ENCODE results near the gene SCN5A. TPM values are rescaled to one million over a fixed set of nuclear protein-coding genes. Genes with fewer than 3 reads are reported as not detected.

SCN5A gene
- total RNA-seq, 1 donor, result not detected

DNA sequence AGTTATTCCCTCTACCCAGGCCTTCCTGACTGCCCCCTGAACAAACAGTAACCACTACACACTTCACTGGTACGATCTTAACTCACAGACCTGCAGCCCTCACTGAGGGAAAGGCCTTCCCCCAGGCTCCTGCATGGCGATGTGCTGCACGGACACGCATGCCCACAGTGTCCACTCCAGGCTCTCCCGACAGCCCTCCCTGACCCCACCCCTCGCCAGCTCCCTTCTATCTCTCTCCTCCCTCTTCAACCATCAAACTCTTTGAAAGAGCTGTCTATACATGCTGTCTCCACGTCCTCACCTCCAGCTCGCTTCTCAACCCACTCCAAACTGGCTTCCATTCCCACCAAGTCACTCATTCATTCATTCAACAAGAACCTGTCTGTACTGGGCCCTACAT lies 3.9 kb downstream of the SCN5A start:
- no peaks in the 10 kb centered on the region for H3K4me1 ChIP-seq (ENCODE audit: insufficient read depth, low read length)
- no peaks in the 10 kb centered on the region for H4K20me1 ChIP-seq (ENCODE audit: insufficient read depth, low read length)
- H3K36me3 ChIP-seq (ENCODE audit: insufficient read depth, low read length), result no peaks in the 10 kb centered on the region
- no peak overlapping the region for H3K4me3 ChIP-seq (ENCODE audit: insufficient read depth, low read length)
- peaks cover 69% of the 10 kb centered on the region for H3K27me3 ChIP-seq (ENCODE audit: insufficient read depth, low read length)
- no peak for TF ChIP-seq CTCF (IDR thresholded peaks at IDR 0.05; ENCODE audit: extremely low read depth, low read depth, low read length)
- peak; percentile 66 for DNase-seq (ENCODE audit: insufficient read length, low spot score, missing footprints)
- no peaks in the 10 kb centered on the region for H3K79me2 ChIP-seq (ENCODE audit: insufficient read depth, low read length)
- H3K4me2 ChIP-seq (ENCODE audit: insufficient read depth, low read length), result no peak overlapping the region
- no peak overlapping the region for H2AFZ ChIP-seq (ENCODE audit: low read length)
- no peaks in the 10 kb centered on the region for H3K9me3 ChIP-seq (ENCODE audit: low read depth, low read length)
- H3K27ac ChIP-seq (ENCODE audit: low read depth, low read length), result no peak overlapping the region

GRCh38 chr3:38645076-38645475 lies 4.4 kb downstream of the SCN5A start:
- Histone ChIP-seq H3K9me3 (ENCODE audit: low read depth, low read length) (no peaks in the 10 kb centered on the region), H3K79me2 (ENCODE audit: insufficient read depth, low read length) (no peaks in the 10 kb centered on the region), H3K4me3 (ENCODE audit: insufficient read depth, low read length) (no peak overlapping the region), H3K4me2 (ENCODE audit: insufficient read depth, low read length) (no peak overlapping the region), H3K36me3 (ENCODE audit: insufficient read depth, low read length) (no peaks in the 10 kb centered on the region), H2AFZ (ENCODE audit: low read length) (no peak overlapping the region), H3K27ac (ENCODE audit: low read depth, low read length) (no peak overlapping the region), H3K4me1 (ENCODE audit: insufficient read depth, low read length) (no peaks in the 10 kb centered on the region), H4K20me1 (ENCODE audit: insufficient read depth, low read length) (no peaks in the 10 kb centered on the region), H3K27me3 (ENCODE audit: insufficient read depth, low read length) (peaks cover 65% of the 10 kb centered on the region)
- no peak for TF ChIP-seq CTCF (IDR thresholded peaks at IDR 0.05; ENCODE audit: extremely low read depth, low read depth, low read length)
- DNase-seq (ENCODE audit: insufficient read length, low spot score, missing footprints), result peak; percentile 79

- peak; percentile 17 for DNase-seq (ENCODE audit: insufficient read length, low spot score, missing footprints)
- no peaks in the 10 kb centered on the region for H3K79me2 ChIP-seq (ENCODE audit: insufficient read depth, low read length)
- no peak overlapping the region for H3K4me3 ChIP-seq (ENCODE audit: insufficient read depth, low read length)
- no peaks in the 10 kb centered on the region for H3K36me3 ChIP-seq (ENCODE audit: insufficient read depth, low read length)
- no peaks in the 10 kb centered on the region for H3K9me3 ChIP-seq (ENCODE audit: low read depth, low read length)
- H2AFZ ChIP-seq (ENCODE audit: low read length), result no peak overlapping the region
- H3K4me1 ChIP-seq (ENCODE audit: insufficient read depth, low read length), result no peaks in the 10 kb centered on the region
- no peak overlapping the region for H3K4me2 ChIP-seq (ENCODE audit: insufficient read depth, low read length)
- peaks cover 60% of the 10 kb centered on the region for H3K27me3 ChIP-seq (ENCODE audit: insufficient read depth, low read length)
- TF ChIP-seq CTCF (IDR thresholded peaks at IDR 0.05; ENCODE audit: extremely low read depth, low read depth, low read length), result no peak
- H4K20me1 ChIP-seq (ENCODE audit: insufficient read depth, low read length), result no peaks in the 10 kb centered on the region
- H3K27ac ChIP-seq (ENCODE audit: low read depth, low read length), result no peak overlapping the region
Observed at GRCh38 chr3:38644662-38645053, 4.8 kb downstream of the SCN5A start.

- no peaks in the 10 kb centered on the region for H3K9me3 ChIP-seq (ENCODE audit: low read depth, low read length)
- H3K36me3 ChIP-seq (ENCODE audit: insufficient read depth, low read length), result no peaks in the 10 kb centered on the region
- peak; percentile 69 for DNase-seq (ENCODE audit: insufficient read length, low spot score, missing footprints)
- no peak overlapping the region for H2AFZ ChIP-seq (ENCODE audit: low read length)
- no peaks in the 10 kb centered on the region for H3K79me2 ChIP-seq (ENCODE audit: insufficient read depth, low read length)
- TF ChIP-seq CTCF (IDR thresholded peaks at IDR 0.05; ENCODE audit: extremely low read depth, low read depth, low read length), result no peak
- no peak overlapping the region for H3K4me3 ChIP-seq (ENCODE audit: insufficient read depth, low read length)
- no peak overlapping the region for H3K4me2 ChIP-seq (ENCODE audit: insufficient read depth, low read length)
- peaks cover 59% of the 10 kb centered on the region for H3K27me3 ChIP-seq (ENCODE audit: insufficient read depth, low read length)
- H3K4me1 ChIP-seq (ENCODE audit: insufficient read depth, low read length), result no peaks in the 10 kb centered on the region
- no peaks in the 10 kb centered on the region for H4K20me1 ChIP-seq (ENCODE audit: insufficient read depth, low read length)
- no peak overlapping the region for H3K27ac ChIP-seq (ENCODE audit: low read depth, low read length)
Observed at GRCh38 chr3:38644016-38644661, 5.3 kb downstream of the SCN5A start.

Measured in osteoblast (primary cell).